Measurements from ENCODE around the gene SLC25A29. TPM values are rescaled to one million over a fixed set of nuclear protein-coding genes. Genes with fewer than 3 reads are reported as not detected.

SLC25A29 gene
- total and polyA plus RNA-seq, 2 of the 13 experiments (the other 11 are each of a cell fraction or from before 2014, with no cell fraction given), result 12.2 to 17.2 TPM

- TF ChIP-seq THAP11 (CRISPR knock-in tag; IDR thresholded peaks at IDR 0.05) (no peak), ELF1 (CRISPR knock-in tag; IDR thresholded peaks at IDR 0.05) (no peak), TARDBP (CRISPR knock-in tag; IDR thresholded peaks at IDR 0.05) (no peak), MBNL3 (CRISPR knock-in tag; conservative IDR thresholded peaks at IDR 0.05) (no peak), FOXP1 (IDR thresholded peaks at IDR 0.05) (no peak), FOXP1 (CRISPR knock-in tag; IDR thresholded peaks at IDR 0.05) (no peak), ZFYVE20 (CRISPR knock-in tag; IDR thresholded peaks at IDR 0.05; ENCODE audit: borderline replicate concordance, low read depth) (no peak), ZNF276 (CRISPR knock-in tag; IDR thresholded peaks at IDR 0.05; ENCODE audit: low read depth) (no peak), RARA (CRISPR knock-in tag; IDR thresholded peaks at IDR 0.05) (peak; percentile 71), SCMH1 (CRISPR knock-in tag; IDR thresholded peaks at IDR 0.05; ENCODE audit: borderline replicate concordance) (no peak), CENPT (CRISPR knock-in tag; IDR thresholded peaks at IDR 0.05; ENCODE audit: low read depth) (no peak), ZNF674 (CRISPR knock-in tag; IDR thresholded peaks at IDR 0.05; ENCODE audit: low read depth) (no peak), HNF4A (CRISPR knock-in tag; IDR thresholded peaks at IDR 0.05) (peak; percentile 8; the same call in 1 of the 2 replicates), BHLHE40 (IDR thresholded peaks at IDR 0.05; ENCODE audit: low read length) (peak; percentile 87), THAP7 (CRISPR knock-in tag; IDR thresholded peaks at IDR 0.05) (0 out of 2 replicates have a peak, but pooled peaks have one; percentile 32), ZNF570 (CRISPR knock-in tag; IDR thresholded peaks at IDR 0.05; ENCODE audit: borderline replicate concordance) (no peak), ZKSCAN5 (CRISPR knock-in tag; IDR thresholded peaks at IDR 0.05) (no peak), TCF7 (IDR thresholded peaks at IDR 0.05; ENCODE audit: low read depth) (no peak)
- TF ChIP-seq, protein P1, sequence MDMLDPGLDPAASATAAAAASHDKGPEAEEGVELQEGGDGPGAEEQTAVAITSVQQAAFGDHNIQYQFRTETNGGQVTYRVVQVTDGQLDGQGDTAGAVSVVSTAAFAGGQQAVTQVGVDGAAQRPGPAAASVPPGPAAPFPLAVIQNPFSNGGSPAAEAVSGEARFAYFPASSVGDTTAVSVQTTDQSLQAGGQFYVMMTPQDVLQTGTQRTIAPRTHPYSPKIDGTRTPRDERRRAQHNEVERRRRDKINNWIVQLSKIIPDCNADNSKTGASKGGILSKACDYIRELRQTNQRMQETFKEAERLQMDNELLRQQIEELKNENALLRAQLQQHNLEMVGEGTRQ (IDR thresholded peaks at IDR 0.05; ENCODE audit: low read depth, low read length), result 0 out of 2 replicates have a peak, but pooled peaks have one; percentile 12
- TF ChIP-seq, protein P1 (CRISPR knock-in tag; IDR thresholded peaks at IDR 0.05; ENCODE audit: borderline replicate concordance), result no peak
- TF ChIP-seq, protein P2, sequence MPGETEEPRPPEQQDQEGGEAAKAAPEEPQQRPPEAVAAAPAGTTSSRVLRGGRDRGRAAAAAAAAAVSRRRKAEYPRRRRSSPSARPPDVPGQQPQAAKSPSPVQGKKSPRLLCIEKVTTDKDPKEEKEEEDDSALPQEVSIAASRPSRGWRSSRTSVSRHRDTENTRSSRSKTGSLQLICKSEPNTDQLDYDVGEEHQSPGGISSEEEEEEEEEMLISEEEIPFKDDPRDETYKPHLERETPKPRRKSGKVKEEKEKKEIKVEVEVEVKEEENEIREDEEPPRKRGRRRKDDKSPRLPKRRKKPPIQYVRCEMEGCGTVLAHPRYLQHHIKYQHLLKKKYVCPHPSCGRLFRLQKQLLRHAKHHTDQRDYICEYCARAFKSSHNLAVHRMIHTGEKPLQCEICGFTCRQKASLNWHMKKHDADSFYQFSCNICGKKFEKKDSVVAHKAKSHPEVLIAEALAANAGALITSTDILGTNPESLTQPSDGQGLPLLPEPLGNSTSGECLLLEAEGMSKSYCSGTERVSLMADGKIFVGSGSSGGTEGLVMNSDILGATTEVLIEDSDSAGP (CRISPR knock-in tag; IDR thresholded peaks at IDR 0.05; ENCODE audit: borderline replicate concordance), result peak; percentile 52; the same call in 1 of the 2 replicates
Observed at GRCh38 chr14:100348253-100348729, 42.0 kb upstream of the SLC25A29 start (continued).
